Kidney glomerular epithelial cell (primary cell): ENCODE data around the gene LHX1.

Experiments used
- DNase-seq: peaks from one replicate; lab custom pipeline; 2025; lab: John Stamatoyannopoulos, UW

Gene LHX1

DNA sequence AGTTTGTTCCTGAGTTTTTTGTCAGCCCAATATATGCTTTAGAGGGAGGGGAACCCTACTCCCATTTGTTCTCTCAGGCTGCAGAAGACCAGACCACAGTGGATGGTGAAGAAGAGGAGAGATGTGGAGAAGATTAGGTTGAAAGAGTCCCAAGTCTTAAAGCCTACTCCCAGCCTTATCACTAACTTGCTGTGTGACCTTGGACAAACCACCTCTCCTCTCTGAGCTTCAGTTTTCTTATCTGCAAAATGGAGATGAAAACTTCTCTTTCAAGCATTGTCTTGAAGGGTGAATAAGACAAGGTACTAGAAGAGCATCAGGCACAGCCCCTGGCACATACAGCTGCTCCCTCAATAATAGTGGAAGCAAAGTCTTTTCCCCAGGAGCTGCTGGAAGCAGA is 15.1 kb upstream of the LHX1 start:
- DNase-seq: no peak

- no peak for DNase-seq
Measured at GRCh38 chr17:36923814-36924221, 13.5 kb upstream of the LHX1 start.

DNA sequence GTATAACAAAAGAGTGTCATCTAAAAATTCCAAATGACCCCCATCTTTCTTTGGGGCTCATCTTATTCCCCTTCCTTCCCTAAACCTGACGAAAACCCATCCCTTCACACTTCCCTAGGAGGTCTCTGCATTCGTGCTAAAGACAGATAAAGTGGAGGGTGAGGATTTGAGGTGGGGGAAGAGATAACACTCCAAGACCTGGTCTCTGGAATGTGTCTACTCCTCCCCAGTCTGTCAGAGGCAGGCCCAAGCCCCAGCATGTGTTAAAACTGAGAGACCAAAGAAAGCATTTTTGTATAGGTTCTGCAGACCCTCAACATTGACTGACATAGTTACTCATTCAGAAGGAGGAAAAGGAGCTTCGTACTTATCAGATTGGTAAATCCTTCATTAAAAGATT is 11.0 kb upstream of the LHX1 start:
- DNase-seq: no peak

GRCh38 chr17:36926701-36927100 is 10.6 kb upstream of the LHX1 start:
- no peak for DNase-seq

DNA sequence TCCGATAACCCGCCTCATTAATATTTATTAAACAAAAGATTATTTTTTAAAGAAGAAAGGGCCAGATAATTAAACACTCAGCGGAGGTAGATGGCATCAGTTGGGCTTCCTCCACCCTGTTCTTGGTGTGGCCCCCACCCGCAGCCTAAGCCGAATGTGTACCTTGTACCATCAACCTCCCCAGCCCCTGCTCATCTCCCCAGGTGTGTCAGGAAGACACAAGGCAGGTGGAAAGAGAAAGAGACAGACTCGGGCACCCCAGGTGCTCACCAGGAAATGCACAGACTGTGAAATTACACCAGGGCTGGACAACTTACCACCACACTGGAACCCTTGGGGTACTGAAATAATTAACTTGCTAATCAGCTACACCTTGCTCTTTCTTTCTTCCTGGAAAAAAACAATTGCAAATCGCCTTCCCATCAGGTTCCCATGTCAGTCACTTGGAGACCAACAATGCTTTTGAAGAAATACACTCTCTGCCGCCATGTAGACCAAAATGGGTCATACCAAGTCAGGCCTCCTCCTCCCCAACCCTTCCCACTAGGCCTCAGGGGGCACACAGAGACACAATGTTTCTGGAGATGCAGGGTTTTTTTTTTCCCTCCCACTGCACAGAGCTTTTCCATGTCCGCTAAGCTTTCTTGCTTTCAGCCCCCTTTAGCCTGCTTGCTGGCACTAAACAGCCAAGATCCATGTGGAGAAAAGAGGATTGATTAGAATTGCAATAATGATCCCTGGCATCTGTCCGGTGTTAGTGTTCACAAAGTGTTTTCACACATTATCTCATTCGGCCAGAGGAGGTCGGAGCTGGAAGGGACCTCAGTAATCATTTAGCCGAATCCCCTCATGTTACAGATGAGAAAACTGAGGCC is 8.6 kb upstream of the LHX1 start:
- DNase-seq: no peak

GRCh38 chr17:36929851-36930582 is 7.3 kb upstream of the LHX1 start:
- no peak for DNase-seq

DNA sequence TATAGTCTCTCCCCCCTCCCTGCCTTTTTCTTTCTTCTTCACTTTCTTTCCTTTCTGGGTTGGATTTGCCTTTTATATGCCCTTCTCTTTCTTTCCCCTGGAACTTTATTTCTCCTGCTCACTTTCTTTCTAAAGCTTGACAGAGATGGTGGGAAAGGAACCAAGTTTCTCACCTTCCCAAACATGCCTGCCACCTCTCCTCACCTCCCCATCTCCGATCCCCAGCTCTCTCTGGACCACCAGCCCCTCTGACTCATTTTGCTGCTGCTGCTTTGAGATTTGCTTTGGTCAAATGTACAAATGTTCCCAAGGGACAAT is 6.7 kb upstream of the LHX1 start:
- no peak for DNase-seq

DNA sequence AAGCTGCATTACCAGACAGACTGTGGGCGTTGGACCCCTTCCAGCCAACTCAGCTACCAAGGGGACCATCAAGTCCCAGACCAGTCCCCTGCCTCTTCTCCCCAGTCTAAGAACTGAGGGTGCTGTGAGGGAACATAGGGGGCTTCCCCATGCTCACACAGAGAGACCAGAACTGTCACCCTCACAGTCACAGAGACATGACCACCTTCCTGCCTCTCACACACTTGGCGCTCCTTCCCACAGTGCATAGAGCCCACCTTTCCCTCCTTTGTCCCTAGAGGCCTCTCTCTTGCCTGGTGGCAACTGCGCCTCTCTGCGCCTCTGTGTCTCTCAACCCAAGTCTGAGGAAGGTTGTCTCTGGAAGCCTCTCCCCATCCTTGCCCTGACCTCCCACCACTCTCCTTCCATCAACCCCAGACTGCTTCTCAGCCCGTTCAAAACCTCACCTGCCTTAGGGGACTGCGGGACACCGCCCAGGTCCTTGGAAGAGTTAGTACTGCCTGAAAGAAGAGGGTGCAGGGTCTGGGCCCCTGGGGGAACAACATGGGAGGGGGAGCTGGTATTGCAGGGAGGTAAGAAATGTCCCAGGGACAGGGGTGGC is 6.1 kb upstream of the LHX1 start:
- DNase-seq: no peak

- no peak for DNase-seq
Measured at GRCh38 chr17:36931697-36932382, 5.4 kb upstream of the LHX1 start.

GRCh38 chr17:36932383-36932693 is 4.9 kb upstream of the LHX1 start:
- DNase-seq: no peak

GRCh38 chr17:36932694-36933511 is 4.4 kb upstream of the LHX1 start:
- no peak for DNase-seq

DNA sequence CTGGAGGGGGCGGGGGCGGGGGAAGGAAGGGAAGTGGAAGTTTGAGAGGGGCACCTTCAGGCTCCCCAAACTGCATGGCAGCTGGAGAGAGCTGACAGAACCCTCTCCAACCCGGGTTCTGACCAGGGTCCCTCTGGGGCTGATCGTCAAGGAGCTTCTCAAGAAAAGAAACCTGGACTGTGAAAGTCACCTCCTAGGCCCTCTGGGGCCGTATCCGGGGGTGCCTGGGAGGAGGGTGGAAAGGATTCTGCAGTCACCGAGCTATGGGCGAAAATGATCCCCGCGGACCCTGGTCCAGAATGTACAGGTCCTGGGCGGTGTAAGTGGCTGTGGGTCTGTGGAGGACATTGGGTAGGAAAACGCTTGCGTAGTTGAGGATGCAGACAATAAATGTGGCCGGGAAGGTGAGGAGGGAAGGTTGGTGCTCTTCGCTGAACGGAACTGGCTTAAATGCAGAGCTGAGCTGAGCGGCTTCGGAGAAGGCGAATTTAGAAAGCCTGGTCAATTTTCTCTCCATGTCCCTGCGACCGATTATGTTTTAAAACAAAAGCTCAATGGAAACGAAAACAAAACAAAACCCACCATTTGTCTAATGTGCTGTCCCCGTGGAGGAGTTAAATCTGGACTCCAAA is 3.6 kb upstream of the LHX1 start:
- no peak for DNase-seq

- no peak for DNase-seq
Measured at GRCh38 chr17:36934144-36934691, 3.1 kb upstream of the LHX1 start.

GRCh38 chr17:36934692-36935630 is 2.3 kb upstream of the LHX1 start:
- DNase-seq: no peak

- DNase-seq: peak; percentile 26
Measured at GRCh38 chr17:36935671-36936454, 1.4 kb upstream of the LHX1 start.

- no peak for DNase-seq
Measured at GRCh38 chr17:36936455-36937000, 747 bp upstream of the LHX1 start.

GRCh38 chr17:36937959-36938565 is 787 bp downstream of the LHX1 start:
- DNase-seq: peak; percentile 52

DNA sequence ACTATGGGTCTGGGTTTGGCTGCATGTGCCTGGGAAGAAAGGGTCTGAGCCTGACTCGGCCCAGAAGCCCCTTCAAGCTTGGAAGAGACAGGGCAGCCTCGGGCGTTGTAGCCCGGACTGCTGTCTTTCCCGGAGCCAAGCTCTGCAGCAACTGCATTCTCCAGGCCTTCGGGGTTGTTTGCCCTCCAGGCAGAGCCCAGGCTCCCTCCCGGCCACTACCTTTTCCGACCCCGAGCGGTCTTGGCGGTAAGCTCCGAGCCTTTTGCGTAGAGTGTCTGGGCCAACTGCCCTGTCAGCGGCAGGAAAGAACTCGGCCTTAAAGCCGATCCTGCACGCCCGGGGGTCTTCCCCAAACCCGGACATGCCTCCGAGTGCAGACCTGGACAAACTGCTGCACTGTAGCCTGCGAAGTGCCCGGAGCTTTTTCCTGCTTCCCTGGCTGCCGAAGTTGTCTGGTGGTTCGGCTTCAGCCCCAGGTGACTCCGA is 1.3 kb downstream of the LHX1 start:
- no peak for DNase-seq
